Mucosa of stomach (tissue), 1 donor: ENCODE measurements around the gene IL4R.
A peak's percentile ranks its signal among the peaks of the same experiment; 100 is the strongest.

Experiments
- H3K27me3 ChIP-seq: one replicate; pipeline ENCODE4 v1.7.0; 2013; ENCODE audit warnings: mild to moderate bottlenecking, low read length; ENCODE audit not compliant: control insufficient read depth, insufficient read depth
- H3K36me3 ChIP-seq: one replicate; pipeline ENCODE4 v1.7.0; 2013; ENCODE audit warnings: low read length; ENCODE audit not compliant: control insufficient read depth, insufficient read depth
- H3K4me1 ChIP-seq: one replicate; pipeline ENCODE4 v1.7.0; 2013; ENCODE audit warnings: mild to moderate bottlenecking, low read length; ENCODE audit not compliant: control insufficient read depth, insufficient read depth
- H3K4me3 ChIP-seq: one replicate; pipeline ENCODE4 v1.7.0; 2013; ENCODE audit warnings: low read length
- H3K9ac ChIP-seq: one replicate; pipeline ENCODE4 v1.7.0; 2013; ENCODE audit warnings: mild to moderate bottlenecking, low read length, moderate library complexity
- H3K9me3 ChIP-seq: one replicate; pipeline ENCODE4 v1.7.0; 2013; ENCODE audit warnings: mild to moderate bottlenecking, low read length, moderate library complexity; ENCODE audit not compliant: control insufficient read depth
- donor health status: Pancreatic carcinoma.

The IL4R gene

GRCh38 chr16:27319257-27319965, 5.6 kb downstream of the IL4R start:
- no peaks in the 10 kb centered on the region for H3K36me3 ChIP-seq
- H3K27me3 ChIP-seq = no peaks in the 10 kb centered on the region
- no peak overlapping the region for H3K9ac ChIP-seq
- H3K9me3 ChIP-seq = no peaks in the 10 kb centered on the region
- H3K4me1 ChIP-seq = peaks cover 82% of the 10 kb centered on the region
- no peak overlapping the region for H3K4me3 ChIP-seq

GRCh38 chr16:27320261-27321012, 6.7 kb downstream of the IL4R start:
- peaks cover 82% of the 10 kb centered on the region for H3K4me1 ChIP-seq
- no peak overlapping the region for H3K4me3 ChIP-seq

GRCh38 chr16:27321013-27321915, 7.5 kb downstream of the IL4R start:
- no peak overlapping the region for H3K9ac ChIP-seq
- H3K4me3 ChIP-seq = no peak overlapping the region
- peaks cover 80% of the 10 kb centered on the region for H3K4me1 ChIP-seq
- H3K27me3 ChIP-seq = no peaks in the 10 kb centered on the region
- H3K36me3 ChIP-seq = no peaks in the 10 kb centered on the region
- no peaks in the 10 kb centered on the region for H3K9me3 ChIP-seq

More at GRCh38 chr16:27320261-27321012, 6.7 kb downstream of the IL4R start:
- Histone ChIP-seq H3K9me3 (no peaks in the 10 kb centered on the region), H3K9ac (no peak overlapping the region), H3K27me3 (no peaks in the 10 kb centered on the region), H3K36me3 (no peaks in the 10 kb centered on the region)

- Histone ChIP-seq H3K36me3 (no peaks in the 10 kb centered on the region), H3K27me3 (no peaks in the 10 kb centered on the region), H3K9ac (no peak overlapping the region), H3K4me1 (peaks cover 80% of the 10 kb centered on the region), H3K9me3 (no peaks in the 10 kb centered on the region), H3K4me3 (no peak overlapping the region)
These were observed 9.3 kb downstream of the IL4R start for GRCh38 chr16:27322858-27323780.

GRCh38 chr16:27323781-27324561, 10.2 kb downstream of the IL4R start:
- Histone ChIP-seq H3K4me3 (no peak overlapping the region), H3K36me3 (no peaks in the 10 kb centered on the region), H3K9ac (no peak overlapping the region), H3K4me1 (peaks cover 78% of the 10 kb centered on the region), H3K27me3 (no peaks in the 10 kb centered on the region), H3K9me3 (no peaks in the 10 kb centered on the region)

- Histone ChIP-seq H3K9ac (no peak overlapping the region), H3K9me3 (no peaks in the 10 kb centered on the region), H3K4me3 (no peak overlapping the region), H3K4me1 (peaks cover 80% of the 10 kb centered on the region), H3K36me3 (no peaks in the 10 kb centered on the region), H3K27me3 (no peaks in the 10 kb centered on the region)
These were observed 11.1 kb downstream of the IL4R start for GRCh38 chr16:27324851-27325301.

GRCh38 chr16:27325736-27326135, 12.0 kb downstream of the IL4R start:
- Histone ChIP-seq H3K4me1 (peaks cover 80% of the 10 kb centered on the region), H3K9ac (no peak overlapping the region), H3K4me3 (no peak overlapping the region), H3K36me3 (no peaks in the 10 kb centered on the region), H3K27me3 (no peaks in the 10 kb centered on the region), H3K9me3 (no peaks in the 10 kb centered on the region)

GRCh38 chr16:27326251-27326650, 12.5 kb downstream of the IL4R start:
- H3K9me3 ChIP-seq = no peaks in the 10 kb centered on the region
- H3K4me1 ChIP-seq = peaks cover 80% of the 10 kb centered on the region
- no peaks in the 10 kb centered on the region for H3K27me3 ChIP-seq
- no peak overlapping the region for H3K4me3 ChIP-seq
- no peak overlapping the region for H3K9ac ChIP-seq
- no peaks in the 10 kb centered on the region for H3K36me3 ChIP-seq

- Histone ChIP-seq H3K36me3 (no peaks in the 10 kb centered on the region), H3K27me3 (no peaks in the 10 kb centered on the region), H3K9ac (peak overlapping the region; percentile 32), H3K9me3 (no peaks in the 10 kb centered on the region), H3K4me3 (no peak overlapping the region), H3K4me1 (peaks cover 73% of the 10 kb centered on the region)
These were observed 13.2 kb downstream of the IL4R start for GRCh38 chr16:27326738-27327585.

GRCh38 chr16:27327586-27327915, 13.8 kb downstream of the IL4R start:
- Histone ChIP-seq H3K36me3 (no peaks in the 10 kb centered on the region), H3K9me3 (no peaks in the 10 kb centered on the region), H3K4me1 (peaks cover 67% of the 10 kb centered on the region), H3K4me3 (no peak overlapping the region), H3K27me3 (no peaks in the 10 kb centered on the region), H3K9ac (peak overlapping the region; percentile 32)
